PFSK-1 (cell line): ENCODE data around the gene GSG1.

Experiments
- FOXP2 ChIP-seq: optimal IDR thresholded peaks from 2 replicates; pipeline ENCODE3; 2011; ENCODE audit warnings: borderline replicate concordance, control low read depth, inconsistent platforms; ENCODE audit not compliant: insufficient read depth; ENCODE audit errors: extremely low read length, extremely low read depth
- POLR2AphosphoS5 ChIP-seq: IDR thresholded peaks from 2 replicates; pipeline ENCODE4 v1.6.1; 2012; ENCODE audit warnings: low read depth, mild to moderate bottlenecking, control low read depth, low read length, moderate library complexity
- REST ChIP-seq, 2 experiments: IDR thresholded peaks; 2 replicates each; pipeline versions ENCODE4 v1.6.1 to v1.8.0; 2011 to 2012; ENCODE audit warnings: low read depth in 2 of 2, low read length in 2 of 2, control low read depth in 1 of 2, inconsistent platforms in 1 of 2, mild to moderate bottlenecking in 1 of 2, moderate library complexity in 1 of 2; ENCODE audit not compliant: insufficient read depth in 1 of 2
- SIN3A ChIP-seq: IDR thresholded peaks from 2 replicates; pipeline ENCODE4 v1.6.1; 2012; ENCODE audit warnings: mild to moderate bottlenecking, low read length, moderate library complexity, borderline replicate concordance; ENCODE audit not compliant: insufficient read depth
- TAF1 ChIP-seq: IDR thresholded peaks from 2 replicates; pipeline ENCODE4 v1.6.1; 2012; ENCODE audit warnings: low read length, control low read depth, borderline replicate concordance; ENCODE audit not compliant: insufficient read depth

The GSG1 gene

GRCh38 chr12:13148485-13148847, 45.0 kb upstream of the GSG1 start:
- TF ChIP-seq FOXP2 (no peak), SIN3A (no peak)

GRCh38 chr12:13147688-13148484, 44.4 kb upstream of the GSG1 start:
- TF ChIP-seq TAF1 (no peak), SIN3A (no peak), FOXP2 (no peak), POLR2AphosphoS5 (no peak)

- TF ChIP-seq SIN3A (no peak), FOXP2 (no peak), REST (IDR thresholded peaks at IDR 0.05; ENCODE audit: insufficient read depth in 1 of 2, low read depth in 2 of 2, low read length in 2 of 2) (no peak), TAF1 (no peak), POLR2AphosphoS5 (no peak)
Measured at GRCh38 chr12:13146336-13146938, 43.0 kb upstream of the GSG1 start.

GRCh38 chr12:13144266-13144828, 40.9 kb upstream of the GSG1 start:
- TF ChIP-seq REST (IDR thresholded peaks at IDR 0.05; ENCODE audit: insufficient read depth in 1 of 2, low read depth in 2 of 2, low read length in 2 of 2) = no peak
- TF ChIP-seq SIN3A = no peak
- TF ChIP-seq POLR2AphosphoS5 = no peak
- no peak for TF ChIP-seq FOXP2
- no peak for TF ChIP-seq TAF1

GRCh38 chr12:13142747-13143146, 39.3 kb upstream of the GSG1 start:
- TF ChIP-seq REST (IDR thresholded peaks at IDR 0.05; ENCODE audit: insufficient read depth in 1 of 2, low read depth in 2 of 2, low read length in 2 of 2) (no peak), FOXP2 (no peak), POLR2AphosphoS5 (no peak), SIN3A (no peak), TAF1 (no peak)
